Suprapubic skin (tissue), 4 donors: ENCODE measurements around the gene CDK2.

Source experiments
- CTCF ChIP-seq, 2 donors: fragments of 200-600 bp in 1 of 2; fragments of 450-650 bp in 1 of 2; sonication (generic) in 1 of 2; IDR thresholded peaks; one replicate each; pipeline ENCODE4 v1.5.1; 2016 to 2019; ENCODE audit warnings: antibody characterized with exemption in 2 of 2, mild to moderate bottlenecking in 1 of 2, moderate library complexity in 1 of 2
- EP300 ChIP-seq: sonication (generic); formaldehyde crosslinking; IDR thresholded peaks from one replicate; pipeline ENCODE4 v1.6.1; 2017; ENCODE audit warnings: antibody characterized with exemption
- POLR2A ChIP-seq, 2 donors: fragments of 450-650 bp; IDR thresholded peaks; one replicate each; pipeline ENCODE4 v1.6.1; 2017; ENCODE audit warnings: antibody characterized with exemption in 2 of 2, mild to moderate bottlenecking in 2 of 2, moderate library complexity in 2 of 2
- POLR2AphosphoS5 ChIP-seq, 3 donors: sonication (generic); formaldehyde crosslinking; IDR thresholded peaks; one replicate each; pipeline ENCODE4 v1.6.1; 2017; ENCODE audit warnings: antibody characterized with exemption in 3 of 3

GRCh38 chr12:55985341-55985740, 18.7 kb downstream of the CDK2 start:
- TF ChIP-seq EP300: no peak
- TF ChIP-seq CTCF (IDR thresholded peaks at IDR 0.05): no peak
- no peak for TF ChIP-seq POLR2A (IDR thresholded peaks at IDR 0.05)
- no peak for TF ChIP-seq POLR2AphosphoS5 (IDR thresholded peaks at IDR 0.05)
